Measurements from ENCODE around the gene A1CF.
"Not testable (repeated sequence)": the region's sequence is repeated elsewhere in the genome, so short reads cannot be mapped to it uniquely, and the experiment has no call there.

- TF ChIP-seq EZH2 (IDR thresholded peaks at IDR 0.05; ENCODE audit: insufficient read depth, poor library complexity, severe bottlenecking); EZH2phosphoT487 (IDR thresholded peaks at IDR 0.05; ENCODE audit: insufficient read depth, low read depth): not testable (repeated sequence)
Measured at GRCh38 chr10:50905797-50906196, 20.4 kb upstream of the A1CF start.

Data from GM23248 (cell line).